Loucy (cell line): ENCODE results near the gene IRF7.
A peak's percentile ranks its signal among the peaks of the same experiment; 100 is the strongest.

ENCODE experiments used
- H2AFZ ChIP-seq: fragments of 200-600 bp; sonication (generic); 2 replicates; pipeline ENCODE4 v1.6.0; 2016; ENCODE audit warnings: antibody characterized with exemption, mild to moderate bottlenecking, low read length, moderate library complexity
- H3F3A ChIP-seq: fragments of 200-600 bp; 2 replicates; pipeline ENCODE4 v1.6.0; 2016; ENCODE audit warnings: antibody characterized with exemption, low read depth, mild to moderate bottlenecking
- H3K27me3 ChIP-seq: fragments of 200-600 bp; sonication (generic); 2 replicates; pipeline ENCODE4 v1.6.1; 2014; ENCODE audit warnings: low read length, mild to moderate bottlenecking; ENCODE audit not compliant: insufficient read depth, poor library complexity, severe bottlenecking
- H3K36me3 ChIP-seq: fragments of 200-600 bp; sonication (generic); 2 replicates; pipeline ENCODE4 v1.6.1; 2016; ENCODE audit warnings: low read length; ENCODE audit not compliant: insufficient read depth
- H3K4me1 ChIP-seq: fragments of 200-600 bp; sonication (generic); 2 replicates; pipeline ENCODE4 v1.5.1; 2014; ENCODE audit warnings: low read length, mild to moderate bottlenecking; ENCODE audit not compliant: insufficient read depth, poor library complexity, severe bottlenecking
- H3K4me2 ChIP-seq: fragments of 200-600 bp; sonication (generic); 2 replicates; pipeline ENCODE4 v1.6.0; 2014; ENCODE audit warnings: antibody characterized with exemption, low read length, low read depth, mild to moderate bottlenecking; ENCODE audit not compliant: poor library complexity, severe bottlenecking
- H3K4me3 ChIP-seq: fragments of 200-600 bp; sonication (generic); 2 replicates; pipeline ENCODE4 v1.5.1; 2014; ENCODE audit warnings: low read length, mild to moderate bottlenecking, mixed read lengths; ENCODE audit not compliant: poor library complexity, severe bottlenecking
- H3K79me2 ChIP-seq: fragments of 200-600 bp; sonication (generic); 2 replicates; pipeline ENCODE4 v1.6.1; 2014; ENCODE audit warnings: low read length; ENCODE audit not compliant: insufficient read depth
- H3K9ac ChIP-seq: fragments of 200-600 bp; sonication (generic); 2 replicates; pipeline ENCODE4 v1.6.0; 2014; ENCODE audit warnings: mild to moderate bottlenecking, low read depth, low read length, moderate library complexity; ENCODE audit not compliant: poor library complexity, severe bottlenecking
- H3K9me2 ChIP-seq: fragments of 200-600 bp; sonication (generic); replicated peaks from 2 replicates; pipeline ENCODE4 v1.6.1; 2016; ENCODE audit warnings: low read depth, low read length, mixed read lengths
- H3K9me3 ChIP-seq: fragments of 200-600 bp; sonication (generic); 2 replicates; pipeline ENCODE4 v1.6.1; 2014; ENCODE audit warnings: mild to moderate bottlenecking, antibody characterized with exemption, low read length, low read depth; ENCODE audit not compliant: insufficient read depth
- H4K20me1 ChIP-seq: fragments of 200-600 bp; sonication (generic); 2 replicates; pipeline ENCODE4 v1.6.0; 2014; ENCODE audit warnings: antibody characterized with exemption, low read length, mild to moderate bottlenecking; ENCODE audit not compliant: insufficient read depth, poor library complexity, severe bottlenecking
- CTCF ChIP-seq: fragments of 200-600 bp; sonication (generic); conservative IDR thresholded peaks from 2 replicates; pipeline ENCODE4 v1.5.1; 2014; ENCODE audit warnings: mild to moderate bottlenecking, antibody characterized with exemption, low read length
- EZH2phosphoT487 ChIP-seq: fragments of 200-600 bp; IDR thresholded peaks from 2 replicates; pipeline ENCODE4 v1.6.1; 2018; ENCODE audit warnings: antibody characterized with exemption, mild to moderate bottlenecking, moderate library complexity, borderline replicate concordance

The IRF7 gene

DNA sequence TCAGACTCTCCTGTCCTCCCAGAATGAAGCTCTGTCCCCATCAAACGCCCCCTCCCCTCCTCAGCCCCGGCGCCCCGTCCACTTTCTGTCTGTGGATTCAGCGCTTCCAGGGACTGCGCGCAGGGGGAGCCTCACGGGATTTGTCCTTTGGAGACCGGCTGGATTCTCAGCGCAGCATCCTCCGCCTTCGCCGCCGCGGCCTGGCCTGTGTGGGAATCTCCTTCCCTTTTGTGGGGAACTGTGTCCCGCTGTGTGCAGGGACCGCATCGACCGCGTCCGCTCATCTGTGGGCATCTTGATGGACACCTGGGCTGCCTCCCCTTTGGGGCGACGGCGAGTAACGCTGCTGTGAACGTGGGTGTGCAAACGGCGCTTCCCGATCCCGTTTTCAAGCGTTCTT lies 12.3 kb upstream of the IRF7 start:
- H3K9ac ChIP-seq, result peak overlapping the region; percentile 19

DNA sequence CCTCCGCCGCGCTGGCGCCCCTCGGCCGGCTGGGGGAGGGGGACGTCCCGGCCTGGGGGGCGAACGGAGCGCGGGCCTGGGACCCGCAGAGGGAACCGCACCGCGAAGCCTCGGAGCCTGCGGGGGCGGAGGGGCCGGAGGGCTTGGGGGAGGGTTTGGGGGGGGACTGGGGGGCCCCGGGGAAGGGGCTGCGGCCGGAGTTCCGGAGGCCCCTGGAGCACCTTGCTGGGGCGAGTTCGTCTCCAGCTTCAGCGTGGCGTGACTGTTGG lies 11.5 kb upstream of the IRF7 start:
- no peak overlapping the region for H3K4me2 ChIP-seq
- no peaks in the 10 kb centered on the region for H4K20me1 ChIP-seq
- no peaks in the 10 kb centered on the region for H3K27me3 ChIP-seq

More for the DNA sequence above, 12.3 kb upstream of the IRF7 start:
- Histone ChIP-seq H4K20me1 (no peaks in the 10 kb centered on the region), H3K36me3 (no peaks in the 10 kb centered on the region), H3K9me3 (no peaks in the 10 kb centered on the region), H3K79me2 (no peaks in the 10 kb centered on the region), H3F3A (no peaks in the 10 kb centered on the region), H3K27me3 (no peaks in the 10 kb centered on the region), H3K4me3 (no peak overlapping the region), H3K4me1 (peaks cover 17% of the 10 kb centered on the region), H2AFZ (no peak overlapping the region), H3K9me2 (no peaks in the 10 kb centered on the region), H3K4me2 (peak overlapping the region; percentile 8)
- no peak for TF ChIP-seq EZH2phosphoT487

DNA sequence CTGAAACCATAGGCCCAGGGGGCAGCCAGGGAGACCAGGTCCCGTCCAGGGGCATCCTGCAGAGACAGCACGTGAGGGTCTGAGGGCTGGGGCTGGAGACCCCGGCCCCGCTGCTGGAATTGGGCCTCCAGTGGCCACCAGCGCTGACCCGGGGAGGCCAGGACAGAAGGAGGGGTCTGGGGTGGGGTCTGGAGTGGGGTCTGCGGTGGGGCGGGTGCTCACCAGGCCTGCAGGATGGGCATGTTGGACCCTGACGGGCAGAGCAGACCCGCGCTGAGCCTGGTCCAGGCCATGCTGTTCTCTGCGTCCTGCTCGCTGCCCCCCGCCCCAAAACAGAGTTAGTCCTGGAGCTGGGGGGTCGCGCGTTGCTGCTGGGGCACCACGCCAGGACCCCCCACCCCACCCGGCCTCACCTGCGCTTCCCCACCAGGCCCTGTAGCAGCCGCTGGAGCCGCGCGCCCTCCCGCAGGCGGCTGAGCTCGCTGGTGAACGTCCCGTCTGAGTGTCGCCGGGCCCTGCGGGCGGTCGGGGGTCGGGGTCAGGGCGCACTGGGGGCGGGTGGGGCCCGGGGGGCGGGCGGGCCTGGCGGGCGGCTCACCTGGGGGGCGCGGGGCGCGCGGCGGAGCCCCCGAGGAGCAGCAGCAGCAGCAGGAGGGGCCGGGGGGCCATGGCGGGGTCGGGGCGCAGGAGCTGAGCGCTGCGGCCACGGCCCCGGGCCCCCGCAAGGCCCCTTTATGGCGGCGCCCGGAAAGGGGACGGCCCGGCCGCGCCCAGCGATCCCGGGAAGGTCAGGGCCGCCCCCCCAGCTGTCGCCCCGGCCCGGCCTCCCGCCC lies 10.9 kb upstream of the IRF7 start, which contains the start of gene SCT:
Gene SCT, minus strand, starts transcription at position 707 of the 833 bp plus-strand sequence. Its CDS starts 38 bp downstream, at position 669.
- Histone ChIP-seq H3K27me3 (no peaks in the 10 kb centered on the region), H4K20me1 (no peaks in the 10 kb centered on the region), H3K79me2 (no peaks in the 10 kb centered on the region), H3K9ac (no peak within 1 kb of the TSS), H3K4me1 (peaks cover 17% of the 10 kb centered on the region), H3K9me3 (no peaks in the 10 kb centered on the region), H3K4me2 (no peak within 1 kb of the TSS), H2AFZ (no peak within 1 kb of the TSS), H3F3A (no peaks in the 10 kb centered on the region), H3K9me2 (no peaks in the 10 kb centered on the region), H3K4me3 (no peak within 1 kb of the TSS), H3K36me3 (no peaks in the 10 kb centered on the region)
- TF ChIP-seq EZH2phosphoT487 (no peak), CTCF (no peak)

More for the DNA sequence above, 11.5 kb upstream of the IRF7 start:
- Histone ChIP-seq H3K9me2 (no peaks in the 10 kb centered on the region), H3K9ac (no peak overlapping the region), H3K9me3 (no peaks in the 10 kb centered on the region), H3K79me2 (no peaks in the 10 kb centered on the region), H3K4me1 (peaks cover 17% of the 10 kb centered on the region), H2AFZ (no peak overlapping the region), H3K4me3 (no peak overlapping the region), H3F3A (no peaks in the 10 kb centered on the region), H3K36me3 (no peaks in the 10 kb centered on the region)
- TF ChIP-seq CTCF, result no peak
- TF ChIP-seq EZH2phosphoT487, result no peak
